MCF 10A (cell line): ENCODE measurements around the gene PTGS1. TPM values are rescaled to one million over a fixed set of nuclear protein-coding genes. Genes with fewer than 3 reads are reported as not detected.
"Not testable (repeated sequence)": the region's sequence is repeated elsewhere in the genome, so short reads cannot be mapped to it uniquely, and the experiment has no call there.

ENCODE experiments used
- BruUV-seq: library from RNA; stranded (reverse); fragments of 400-500 nt; replicated peaks from 2 replicates; lab custom pipeline; 2021; lab: Mats Ljungman, UMichigan
- CTCF ChIA-PET: fragments of 300-600 bp; sonication (Branson Sonifier 250); formaldehyde crosslinking; extraction: SDS; loops from one replicate; lab custom pipeline; 2021; ENCODE audit warnings: antibody characterized with exemption, inconsistent platforms; lab: Yijun Ruan, JAX
- POLR2A ChIA-PET: fragments of 300-600, 350-650 bp; sonication (Branson Sonifier 250); formaldehyde crosslinking; extraction: SDS; loops from one replicate; lab custom pipeline; 2020; ENCODE audit warnings: antibody characterized with exemption, inconsistent platforms; lab: Yijun Ruan, JAX
- DNase-seq: peaks from one replicate; pipeline ENCODE4 v3.0.0-alpha.2; 2018; ENCODE audit not compliant: unreplicated experiment
- H3K27ac Mint-ChIP-seq: one replicate; pipeline ENCODE4 v1.8.0; 2022; ENCODE audit warnings: mild to moderate bottlenecking, low read depth, mixed read lengths; ENCODE audit not compliant: unreplicated experiment
- H3K27me3 Mint-ChIP-seq: one replicate; pipeline ENCODE4 v1.8.0; 2022; ENCODE audit warnings: mixed read lengths; ENCODE audit not compliant: insufficient read depth, unreplicated experiment
- H3K36me3 Mint-ChIP-seq: one replicate; pipeline ENCODE4 v1.8.0; 2022; ENCODE audit warnings: mild to moderate bottlenecking, moderate library complexity, mixed read lengths; ENCODE audit not compliant: insufficient read depth, unreplicated experiment
- H3K4me1 Mint-ChIP-seq: one replicate; pipeline ENCODE4 v1.8.0; 2022; ENCODE audit warnings: mixed read lengths; ENCODE audit not compliant: insufficient read depth, unreplicated experiment
- H3K4me3 Mint-ChIP-seq: one replicate; pipeline ENCODE4 v1.8.0; 2022; ENCODE audit warnings: mild to moderate bottlenecking, moderate library complexity, mixed read lengths; ENCODE audit not compliant: unreplicated experiment
- H3K9me3 Mint-ChIP-seq: one replicate; pipeline ENCODE4 v1.8.0; 2022; ENCODE audit warnings: mixed read lengths; ENCODE audit not compliant: unreplicated experiment
- CTCF ChIP-seq: fragments of 200-600 bp; IDR thresholded peaks from one replicate; pipeline ENCODE4 v1.8.0; 2022; ENCODE audit warnings: antibody characterized with exemption, mild to moderate bottlenecking; ENCODE audit not compliant: unreplicated experiment
- intact Hi-C: fragments of 100-400 bp; cut with micrococcal nuclease; formaldehyde crosslinking; loops from 2 replicates; pipeline ENCODE4 v1.14.1; 2022
- total RNA-seq: library from RNA; stranded (reverse); gene quantifications from 2 replicates; pipeline ENCODE4 v1.2.3, GENCODE V29; 2022

The PTGS1 gene
- total RNA-seq, 1 experiment from 2014 or later: 0.70 TPM

- no TSS peak for BruUV-seq
- no peak for TF ChIP-seq CTCF
- H3K27ac Mint-ChIP-seq: peak overlapping the region; percentile 14
- H3K4me1 Mint-ChIP-seq: no peaks in the 10 kb centered on the region
- H3K36me3 Mint-ChIP-seq: peaks cover 57% of the 10 kb centered on the region
- H3K27me3 Mint-ChIP-seq: no peaks in the 10 kb centered on the region
- ChIA-PET CTCF (interaction anchor here (0.6 to 1.6 kb wide), 5 partner anchors 12 to 949 kb away, joined by 3 to 6 read pairs (median 5); no protein-coding TSS in a partner anchor), POLR2A (interaction anchor here (1.1 kb wide), 1 partner anchor 13 kb away, joined by 3 read pairs; no protein-coding TSS in a partner anchor)
- H3K9me3 Mint-ChIP-seq: no peaks in the 10 kb centered on the region
- DNase-seq: no peak
- intact Hi-C loops: no loop called here
- no peak overlapping the region for H3K4me3 Mint-ChIP-seq
Measured at GRCh38 chr9:122327175-122327574, 43.6 kb upstream of the PTGS1 start.

- H3K4me3 Mint-ChIP-seq: no peak overlapping the region
- CTCF ChIA-PET: interaction anchor here (0.8 kb wide), 1 partner anchor 21 kb away, joined by 10 read pairs; no protein-coding TSS in a partner anchor
- no peaks in the 10 kb centered on the region for H3K27me3 Mint-ChIP-seq
- POLR2A ChIA-PET: no interaction called here
- no peak for TF ChIP-seq CTCF
- no peak for DNase-seq
- H3K9me3 Mint-ChIP-seq: no peaks in the 10 kb centered on the region
- no peaks in the 10 kb centered on the region for H3K4me1 Mint-ChIP-seq
- BruUV-seq: no TSS peak
- H3K27ac Mint-ChIP-seq: no peak overlapping the region
- intact Hi-C loops: no loop called here
- peaks cover 36% of the 10 kb centered on the region for H3K36me3 Mint-ChIP-seq
Measured at GRCh38 chr9:122329597-122329996, 41.2 kb upstream of the PTGS1 start.

- H3K4me1 Mint-ChIP-seq, BruUV-seq, H3K4me3 Mint-ChIP-seq, H3K9me3 Mint-ChIP-seq, POLR2A ChIA-PET, H3K27me3 Mint-ChIP-seq, DNase-seq, intact Hi-C loops, H3K27ac Mint-ChIP-seq: not testable (repeated sequence)
- H3K36me3 Mint-ChIP-seq: peaks cover 28% of the 10 kb centered on the region
- CTCF ChIA-PET: interaction anchor here (0.8 to 1.2 kb wide), 3 partner anchors 20 to 232 kb away, joined by 3 to 10 read pairs (median 3); no protein-coding TSS in a partner anchor
Measured at GRCh38 chr9:122330466-122330865, 40.4 kb upstream of the PTGS1 start.

GRCh38 chr9:122331523-122331927, 39.3 kb upstream of the PTGS1 start:
- Mint-ChIP-seq H3K9me3 (no peaks in the 10 kb centered on the region), H3K4me3 (no peak overlapping the region), H3K27ac (no peak overlapping the region), H3K36me3 (peaks cover 18% of the 10 kb centered on the region), H3K4me1 (no peaks in the 10 kb centered on the region), H3K27me3 (no peaks in the 10 kb centered on the region)
- ChIA-PET POLR2A (no interaction called here), CTCF (interaction anchor here (0.7 to 1.2 kb wide), 4 partner anchors 20 to 233 kb away, joined by 3 to 4 read pairs (median 4); no protein-coding TSS in a partner anchor)
- DNase-seq: no peak
- intact Hi-C loops: no loop called here
- no peak for TF ChIP-seq CTCF
- no TSS peak for BruUV-seq
